ENCODE data around the gene TRABD. TPM values are rescaled to one million over a fixed set of nuclear protein-coding genes. Genes with fewer than 3 reads are reported as not detected.

The TRABD gene
- total RNA-seq, 1 experiment from 2014 or later: 82.4 TPM

DNA sequence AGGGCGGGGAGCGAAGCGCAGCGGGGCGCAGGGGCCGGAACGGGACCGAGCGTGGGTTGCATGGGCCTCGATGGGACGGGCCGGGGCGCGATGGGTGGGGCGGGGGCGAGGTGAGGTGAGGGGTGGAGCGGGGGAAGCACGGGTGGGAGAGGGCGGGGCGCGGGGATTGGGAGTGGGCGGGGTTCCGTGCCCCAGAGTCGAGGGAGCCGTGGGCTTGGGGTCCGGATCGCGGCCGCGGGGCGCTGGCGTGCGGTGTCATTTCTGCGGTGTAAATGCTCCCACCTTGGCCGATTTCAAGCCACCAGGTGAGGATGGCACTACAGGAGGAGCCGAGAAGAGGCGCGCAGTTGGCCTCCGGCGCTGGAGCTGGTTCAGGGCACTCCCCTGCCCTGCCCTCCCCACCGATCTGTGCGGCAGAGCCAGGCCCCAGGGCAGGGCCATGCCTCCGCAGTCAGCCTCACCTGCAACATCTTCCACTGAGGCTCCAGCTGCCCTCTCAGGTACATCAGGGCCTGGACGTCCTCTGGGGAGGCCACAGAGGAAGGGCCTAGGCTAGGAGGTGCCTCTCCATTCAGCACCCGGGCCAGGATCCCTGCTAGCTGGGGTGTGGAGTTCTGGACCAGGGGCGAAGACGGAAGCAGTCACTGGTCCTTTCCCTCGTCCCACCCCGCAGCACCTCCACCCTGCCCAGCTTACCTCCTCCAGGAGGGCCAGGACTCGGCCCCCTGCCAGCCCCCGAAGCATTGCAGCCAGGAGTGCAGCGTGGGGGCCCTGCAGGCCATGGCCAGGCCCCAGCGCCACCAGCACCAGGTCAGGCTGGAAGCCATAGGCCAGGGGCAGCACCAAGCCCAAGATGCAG is 59.7 kb downstream of the TRABD start:
- DNase-seq (ENCODE audit: low read depth): peak; percentile 33
- in situ Hi-C loops (cut with HindIII; ENCODE audit: low pct_unique_long_range_greater_than_20kb, low sequenced_read_pairs): no loop called here

DNA sequence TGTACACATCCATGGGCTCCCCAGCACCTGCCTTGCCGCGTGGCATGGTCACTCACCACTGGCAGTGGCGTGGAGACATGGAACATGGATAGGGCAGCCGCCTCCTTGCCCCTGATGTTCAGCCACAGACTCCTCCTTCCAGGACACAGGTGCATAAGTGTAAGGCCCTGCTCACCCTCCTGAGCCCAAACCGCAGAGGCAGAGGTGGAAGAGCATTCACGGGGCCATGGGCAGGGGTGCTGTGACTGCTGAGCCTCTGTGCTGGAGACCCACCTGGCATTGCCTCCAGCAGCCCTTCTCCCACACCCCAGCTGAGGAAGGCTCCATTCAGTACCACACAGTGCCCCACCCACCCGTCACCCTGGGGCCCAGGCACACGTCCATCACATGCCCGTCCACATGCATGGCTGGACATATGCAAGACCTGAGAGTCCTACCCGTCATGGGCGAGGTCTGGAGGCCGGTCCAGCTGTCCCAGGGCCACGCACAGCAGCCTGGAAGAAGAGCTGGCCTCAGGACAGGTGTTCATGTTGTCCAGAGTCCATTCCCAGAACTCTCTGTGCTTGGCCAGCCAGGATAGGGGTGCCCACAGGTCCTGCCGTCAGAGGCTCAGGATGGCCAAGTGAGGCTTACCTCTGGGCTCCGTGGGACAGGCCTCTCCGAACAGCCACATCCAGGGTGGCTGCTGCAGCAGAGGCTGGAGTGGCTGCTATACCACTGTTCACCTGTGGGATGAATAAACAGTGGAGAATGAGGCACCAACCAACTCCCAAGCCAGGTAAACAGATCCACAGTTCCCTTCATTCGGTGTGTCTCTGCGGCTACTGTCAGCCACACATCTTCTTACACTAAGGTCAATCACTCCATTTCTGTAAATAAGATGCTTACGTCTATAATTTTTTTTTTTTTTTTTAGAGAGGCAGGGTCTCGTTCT is 60.8 kb downstream of the TRABD start:
- DNase-seq (ENCODE audit: low read depth): no peak
- in situ Hi-C loops (cut with HindIII; ENCODE audit: low pct_unique_long_range_greater_than_20kb, low sequenced_read_pairs): no loop called here

DNA sequence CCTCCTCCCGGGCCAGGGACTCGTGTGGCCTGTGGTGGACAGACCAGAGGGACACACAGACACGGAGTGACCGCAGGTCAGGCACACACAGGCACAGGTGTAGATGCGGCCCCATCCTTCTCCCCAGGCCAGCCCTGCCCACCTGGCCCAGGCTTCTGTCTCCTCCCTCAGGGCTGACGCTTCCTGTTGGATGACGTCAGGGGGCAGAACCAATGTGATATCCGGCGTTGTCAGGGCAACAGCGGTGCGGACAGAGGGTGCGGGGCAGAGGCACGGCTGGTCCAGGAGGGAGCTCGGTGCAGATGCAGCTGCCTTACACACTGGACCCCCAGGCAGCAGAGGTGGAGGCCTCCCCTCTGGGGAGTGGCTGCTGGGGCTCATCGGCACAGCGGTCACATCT is 62.0 kb downstream of the TRABD start:
- in situ Hi-C loops (cut with HindIII; ENCODE audit: low pct_unique_long_range_greater_than_20kb, low sequenced_read_pairs): no loop called here
- peak; percentile 45 for DNase-seq (ENCODE audit: low read depth)

DNA sequence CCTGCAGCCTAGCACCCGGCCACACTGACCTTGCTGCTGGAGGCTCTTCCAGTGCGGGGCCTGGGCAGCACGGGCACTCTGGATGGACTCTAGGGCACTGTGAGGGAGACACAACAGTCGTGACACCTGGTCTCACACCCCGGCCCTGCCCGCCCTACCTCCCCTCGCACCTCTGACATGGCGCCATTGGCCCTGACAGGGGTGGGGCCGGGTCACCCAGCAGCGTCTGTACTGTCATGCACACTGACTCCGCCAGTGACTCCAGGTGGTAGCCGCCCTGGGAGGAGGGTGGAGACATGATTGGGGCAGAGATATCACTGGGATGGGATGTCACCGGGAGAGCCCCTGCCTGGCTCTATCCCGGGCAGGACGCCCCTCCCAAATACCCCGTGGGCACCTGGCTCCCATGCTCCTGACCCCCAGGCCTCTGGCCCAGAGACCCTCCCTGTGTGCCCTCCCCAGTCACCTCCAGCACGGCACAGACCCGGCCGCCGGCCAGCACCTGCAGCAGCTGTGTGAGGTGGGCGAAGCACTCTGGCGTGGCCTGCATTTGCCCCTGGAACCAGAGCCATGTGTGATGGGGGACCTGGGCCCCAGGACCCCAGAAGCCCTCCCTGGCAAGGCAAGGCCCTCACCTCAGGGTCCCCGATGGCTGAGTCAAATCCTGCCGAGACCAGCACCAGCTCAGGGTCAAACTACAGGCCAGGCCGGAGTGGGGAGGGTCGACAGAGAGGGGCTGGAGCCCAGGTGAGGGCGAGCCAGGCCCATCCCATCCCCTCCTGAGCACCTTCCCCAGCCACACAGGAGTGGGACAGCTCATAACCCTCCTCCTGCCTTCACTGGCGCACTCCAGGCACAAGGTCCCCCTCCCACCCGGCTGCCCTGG is 62.7 kb downstream of the TRABD start:
- DNase-seq (ENCODE audit: low read depth): no peak
- in situ Hi-C loops (cut with HindIII; ENCODE audit: low pct_unique_long_range_greater_than_20kb, low sequenced_read_pairs): no loop called here

Other genes starting within 250 kb of the TRABD start
- 138 and 142 TPM in 2 replicates for gene PIM3, start 225.1 kb upstream of the TRABD start, total RNA-seq (2014; rRNA removed; shearing (Covaris generic); ENCODE audit: low replicate concordance)
- not detected in 2 replicates for gene IL17REL, start 173.1 kb upstream of the TRABD start, total RNA-seq (2014; rRNA removed; shearing (Covaris generic); ENCODE audit: low replicate concordance)
- not detected in 2 replicates for gene TTLL8, start 127.6 kb upstream of the TRABD start, total RNA-seq (2014; rRNA removed; shearing (Covaris generic); ENCODE audit: low replicate concordance)
- not detected in 2 replicates for gene MLC1, start 100.5 kb upstream of the TRABD start, total RNA-seq (2014; rRNA removed; shearing (Covaris generic); ENCODE audit: low replicate concordance)
- gene MOV10L1, start 95.9 kb upstream of the TRABD start, total RNA-seq (2014; rRNA removed; shearing (Covaris generic); ENCODE audit: low replicate concordance): not detected in 2 replicates
- gene PANX2, start 15.2 kb upstream of the TRABD start, total RNA-seq (2014; rRNA removed; shearing (Covaris generic); ENCODE audit: low replicate concordance): 18.0 and 19.5 TPM in 2 replicates
- 54.0 and 61.6 TPM in 2 replicates for gene SELENOO, start 15.1 kb downstream of the TRABD start, total RNA-seq (2014; rRNA removed; shearing (Covaris generic); ENCODE audit: low replicate concordance)
- 18.0 and 34.5 TPM in 2 replicates for gene TUBGCP6, start 59.1 kb downstream of the TRABD start, total RNA-seq (2014; rRNA removed; shearing (Covaris generic); ENCODE audit: low replicate concordance)
- gene HDAC10, start 65.4 kb downstream of the TRABD start, total RNA-seq (2014; rRNA removed; shearing (Covaris generic); ENCODE audit: low replicate concordance): 18.9 and 34.0 TPM in 2 replicates
- 142 and 149 TPM in 2 replicates for gene MAPK12, start 75.8 kb downstream of the TRABD start, total RNA-seq (2014; rRNA removed; shearing (Covaris generic); ENCODE audit: low replicate concordance)
- 24.5 and 48.8 TPM in 2 replicates for gene MAPK11, start 84.5 kb downstream of the TRABD start, total RNA-seq (2014; rRNA removed; shearing (Covaris generic); ENCODE audit: low replicate concordance)
- 300 and 353 TPM in 2 replicates for gene PLXNB2, start 121.7 kb downstream of the TRABD start, total RNA-seq (2014; rRNA removed; shearing (Covaris generic); ENCODE audit: low replicate concordance)
- 7.8 and 24.4 TPM in 2 replicates for gene DENND6B, start 141.1 kb downstream of the TRABD start, total RNA-seq (2014; rRNA removed; shearing (Covaris generic); ENCODE audit: low replicate concordance)
- gene PPP6R2, start 157.4 kb downstream of the TRABD start, total RNA-seq (2014; rRNA removed; shearing (Covaris generic); ENCODE audit: low replicate concordance): 51.5 and 72.7 TPM in 2 replicates

Data from Caki2 (cell line).